ENCODE results near the gene ATAD3B. TPM values are rescaled to one million over a fixed set of nuclear protein-coding genes. Genes with fewer than 3 reads are reported as not detected.
"Not testable (repeated sequence)": the region's sequence is repeated elsewhere in the genome, so short reads cannot be mapped to it uniquely, and the experiment has no call there.

Gene ATAD3B
- total RNA-seq, 1 donor from 2014 or later = 63.0 TPM

- Histone ChIP-seq H3K27ac (ENCODE audit: low read depth, low read length) (no peak overlapping the region), H3K9me3 (ENCODE audit: insufficient read depth, low read depth, low read length) (no peaks in the 10 kb centered on the region), H3K4me1 (ENCODE audit: insufficient read depth, low read length) (peaks cover 9% of the 10 kb centered on the region), H3K79me2 (ENCODE audit: insufficient read depth, low read length) (no peaks in the 10 kb centered on the region), H3K36me3 (ENCODE audit: insufficient read depth, low read length) (no peaks in the 10 kb centered on the region), H4K20me1 (ENCODE audit: insufficient read depth, low read length) (no peaks in the 10 kb centered on the region), H3K9ac (ENCODE audit: low read length) (no peak overlapping the region), H3K27me3 (ENCODE audit: insufficient read depth, low read length) (no peaks in the 10 kb centered on the region), H2AFZ (ENCODE audit: low read depth, low read length) (no peak overlapping the region), H3K4me2 (ENCODE audit: low read length) (no peak overlapping the region), H3K4me3 (ENCODE audit: insufficient read depth, low read depth, low read length) (no peak overlapping the region)
- no peaks in the 10 kb centered on the region for H3K36me3 Mint-ChIP-seq (ENCODE audit: low read depth, unreplicated experiment)
- no peak for TF ChIP-seq EZH2 (IDR thresholded peaks at IDR 0.05; ENCODE audit: insufficient read depth, low read length)
- TF ChIP-seq CTCF (IDR thresholded peaks at IDR 0.05; ENCODE audit: insufficient read depth, low read depth, low read length) = no peak
- peaks cover 16% of the 10 kb centered on the region for H3K4me1 Mint-ChIP-seq (ENCODE audit: low read depth, unreplicated experiment)
- H3K4me3 Mint-ChIP-seq (ENCODE audit: unreplicated experiment) = peak overlapping the region; percentile 72
- no peaks in the 10 kb centered on the region for H3K9me3 Mint-ChIP-seq (ENCODE audit: unreplicated experiment)
- H3K27me3 Mint-ChIP-seq (ENCODE audit: low read depth, unreplicated experiment) = peaks cover 2% of the 10 kb centered on the region
- no peak for FAIRE-seq
- DNase-seq (ENCODE audit: low read depth) = no peak
- no peak overlapping the region for H3K27ac Mint-ChIP-seq (ENCODE audit: unreplicated experiment)
Measured at GRCh38 chr1:1428174-1428573, 43.4 kb upstream of the ATAD3B start.

DNA sequence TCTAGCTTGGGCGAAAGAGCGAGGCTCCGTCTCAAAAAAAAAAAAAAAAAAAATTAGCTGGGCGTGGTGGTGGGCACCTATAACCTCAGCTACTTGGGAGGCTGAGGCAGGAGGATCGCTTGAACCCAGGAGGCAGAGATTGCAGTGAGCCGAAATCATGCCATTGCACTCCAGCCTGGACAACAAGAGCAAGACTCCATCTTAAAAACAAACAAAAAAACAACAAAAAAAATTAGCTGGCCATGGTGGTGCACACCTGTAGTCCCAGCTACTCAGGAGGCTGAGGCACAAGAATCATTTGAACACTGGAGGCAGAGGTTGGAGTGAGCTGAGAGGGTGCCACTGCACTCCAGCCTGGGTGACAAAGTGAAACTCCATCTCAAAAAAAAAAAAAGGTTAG, 42.6 kb upstream of the ATAD3B start:
- DNase-seq (ENCODE audit: low read depth); H3K79me2 ChIP-seq (ENCODE audit: insufficient read depth, low read length); H3K27me3 Mint-ChIP-seq (ENCODE audit: low read depth, unreplicated experiment); H3K4me2 ChIP-seq (ENCODE audit: low read length); H3K36me3 Mint-ChIP-seq (ENCODE audit: low read depth, unreplicated experiment); H3K9me3 ChIP-seq (ENCODE audit: insufficient read depth, low read depth, low read length); H3K9ac ChIP-seq (ENCODE audit: low read length); H3K4me3 ChIP-seq (ENCODE audit: insufficient read depth, low read depth, low read length); H3K27me3 ChIP-seq (ENCODE audit: insufficient read depth, low read length); H3K27ac ChIP-seq (ENCODE audit: low read depth, low read length); H4K20me1 ChIP-seq (ENCODE audit: insufficient read depth, low read length); FAIRE-seq; H3K9me3 Mint-ChIP-seq (ENCODE audit: unreplicated experiment); H3K36me3 ChIP-seq (ENCODE audit: insufficient read depth, low read length); H2AFZ ChIP-seq (ENCODE audit: low read depth, low read length): not testable (repeated sequence)
- peaks cover 16% of the 10 kb centered on the region for H3K4me1 ChIP-seq (ENCODE audit: insufficient read depth, low read length)
- peaks cover 15% of the 10 kb centered on the region for H3K4me1 Mint-ChIP-seq (ENCODE audit: low read depth, unreplicated experiment)
- peak overlapping the region; percentile 40 for H3K4me3 Mint-ChIP-seq (ENCODE audit: unreplicated experiment)
- peak overlapping the region; percentile 62 for H3K27ac Mint-ChIP-seq (ENCODE audit: unreplicated experiment)

DNA sequence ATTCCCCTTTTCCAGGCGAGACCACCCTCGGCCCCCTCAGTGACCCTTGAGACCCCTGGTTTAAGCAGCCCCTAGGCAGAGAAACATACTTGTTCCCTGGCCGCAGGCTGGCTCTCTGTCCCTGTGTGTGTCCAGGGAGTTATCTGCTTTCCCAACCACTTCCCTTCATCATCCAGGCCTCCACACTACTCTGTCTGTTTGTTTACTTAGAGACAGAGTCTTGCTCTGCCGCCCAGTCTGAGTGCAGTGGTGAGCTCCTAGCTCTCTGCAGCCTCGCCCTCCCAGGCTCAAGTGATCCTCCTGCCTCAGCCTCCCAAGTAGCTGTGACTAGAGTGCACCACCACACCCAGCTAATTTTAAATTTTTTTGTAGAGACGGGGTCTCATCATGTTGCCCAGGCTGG, 41.9 kb upstream of the ATAD3B start:
- FAIRE-seq (no peak), DNase-seq (ENCODE audit: low read depth) (no peak)
- H3K9me3 Mint-ChIP-seq (ENCODE audit: unreplicated experiment) = no peaks in the 10 kb centered on the region
- H3K27me3 Mint-ChIP-seq (ENCODE audit: low read depth, unreplicated experiment) = peaks cover 2% of the 10 kb centered on the region
- H3K4me1 Mint-ChIP-seq (ENCODE audit: low read depth, unreplicated experiment) = peaks cover 15% of the 10 kb centered on the region
- TF ChIP-seq CTCF (IDR thresholded peaks at IDR 0.05; ENCODE audit: insufficient read depth, low read depth, low read length) (no peak), EZH2 (IDR thresholded peaks at IDR 0.05; ENCODE audit: insufficient read depth, low read length) (no peak)
- H3K4me3 Mint-ChIP-seq (ENCODE audit: unreplicated experiment) = peak overlapping the region; percentile 41
- no peak overlapping the region for H3K9ac ChIP-seq (ENCODE audit: low read length)
- H3K27me3 ChIP-seq (ENCODE audit: insufficient read depth, low read length) = no peaks in the 10 kb centered on the region
- H3K27ac ChIP-seq (ENCODE audit: low read depth, low read length) = no peak overlapping the region
- no peak overlapping the region for H3K4me3 ChIP-seq (ENCODE audit: insufficient read depth, low read depth, low read length)
- no peaks in the 10 kb centered on the region for H3K9me3 ChIP-seq (ENCODE audit: insufficient read depth, low read depth, low read length)
- no peaks in the 10 kb centered on the region for H3K36me3 ChIP-seq (ENCODE audit: insufficient read depth, low read length)
- H3K36me3 Mint-ChIP-seq (ENCODE audit: low read depth, unreplicated experiment) = no peaks in the 10 kb centered on the region
- no peaks in the 10 kb centered on the region for H4K20me1 ChIP-seq (ENCODE audit: insufficient read depth, low read length)
- H3K4me2 ChIP-seq (ENCODE audit: low read length) = no peak overlapping the region
- H2AFZ ChIP-seq (ENCODE audit: low read depth, low read length) = no peak overlapping the region
- H3K79me2 ChIP-seq (ENCODE audit: insufficient read depth, low read length) = no peaks in the 10 kb centered on the region
- H3K4me1 ChIP-seq (ENCODE audit: insufficient read depth, low read length) = peaks cover 23% of the 10 kb centered on the region
- H3K27ac Mint-ChIP-seq (ENCODE audit: unreplicated experiment) = peak overlapping the region; percentile 75
